Measurements from ENCODE around the gene LCE6A. TPM values are rescaled to one million over a fixed set of nuclear protein-coding genes. Genes with fewer than 3 reads are reported as not detected.
A peak's percentile ranks its signal among the peaks of the same experiment; 100 is the strongest.

LCE6A gene, protein sequence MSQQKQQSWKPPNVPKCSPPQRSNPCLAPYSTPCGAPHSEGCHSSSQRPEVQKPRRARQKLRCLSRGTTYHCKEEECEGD
- not detected for polyA plus RNA-seq (ENCODE audit: insufficient read depth in 1 of 5, insufficient read length in 5 of 5, low replicate concordance in 1 of 5)
- long read RNA-seq, donor 1: 0 reads
- long read RNA-seq, donor 2: 0 reads
- long read RNA-seq, donor 3: 0 reads
- long read RNA-seq, donor 4: 0 reads
- long read RNA-seq, donor 5: 0 reads
- long read RNA-seq, donor 6: 0 reads
- long read RNA-seq, donor 7: 0 reads
- long read RNA-seq, donor 8: 0 reads

DNA sequence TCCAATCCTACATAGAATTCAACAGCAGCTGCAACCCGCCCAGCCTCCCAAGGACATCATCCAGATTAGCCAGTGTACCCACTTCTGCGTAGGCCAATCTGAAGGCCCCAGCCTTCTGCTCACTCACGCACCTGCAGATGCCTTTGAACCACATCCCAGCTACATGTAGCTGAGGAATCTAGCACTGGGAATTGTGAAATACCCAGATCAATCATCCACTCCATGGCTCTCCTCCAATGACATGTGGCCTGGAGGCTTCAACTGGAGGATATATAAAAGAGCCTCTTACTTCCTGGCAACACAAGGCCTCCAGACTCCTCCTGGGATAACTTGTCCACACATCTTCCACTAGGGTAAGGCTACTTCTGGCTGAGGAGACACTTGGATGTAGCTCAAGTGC lies at the start of gene LCE6A:
Gene LCE6A (plus strand): TSS at position 301 of the 400 bp plus-strand sequence. CDS start 665 bp downstream, outside the sequence.
- DNase-seq: no peak

DNA sequence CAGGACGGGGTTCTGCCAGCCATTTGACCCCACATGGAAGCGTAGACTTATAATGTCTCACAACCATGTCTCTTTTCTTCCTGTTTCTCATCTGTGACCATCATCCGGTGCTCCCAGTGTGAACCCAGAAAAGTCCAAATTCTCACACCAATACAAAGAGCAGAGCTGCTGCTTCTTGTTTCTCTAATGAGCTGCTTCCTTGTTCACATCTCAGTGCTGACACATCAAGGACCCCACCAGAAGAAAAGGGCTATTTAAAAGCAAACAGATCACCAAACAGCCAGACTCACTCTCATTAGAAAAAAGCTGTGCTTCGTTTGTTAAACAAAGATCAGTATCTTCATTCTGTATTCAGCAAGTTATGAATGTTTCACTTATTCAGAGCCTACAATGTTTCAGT lies 47.0 kb upstream of the LCE6A start:
- no peak for DNase-seq

DNA sequence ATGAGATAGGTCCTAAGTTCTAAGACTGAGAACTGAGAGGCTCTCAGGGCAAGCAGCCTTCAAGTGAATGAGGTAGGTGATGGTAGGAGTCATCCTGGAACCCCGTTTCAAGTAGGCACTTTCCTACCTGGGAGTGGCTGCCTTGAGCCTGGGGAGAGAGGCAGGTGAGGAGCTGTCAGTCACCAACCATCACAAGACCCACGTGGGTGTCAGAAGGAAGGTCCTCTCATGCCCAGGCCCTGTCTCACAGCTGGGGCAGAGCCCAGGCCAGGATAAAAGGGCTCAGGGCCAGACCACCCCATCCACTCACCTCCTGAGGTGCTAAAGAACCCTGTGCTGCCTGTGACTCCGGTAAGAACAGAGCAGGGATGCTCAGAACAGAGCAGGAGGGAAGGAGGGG lies 46.2 kb upstream of the LCE6A start, which contains the start of gene LCE1D:
Gene LCE1D (plus strand): TSS at position 301 of the 400 bp plus-strand sequence. CDS start 1,074 bp downstream, outside the sequence.
- no peak for DNase-seq

DNA sequence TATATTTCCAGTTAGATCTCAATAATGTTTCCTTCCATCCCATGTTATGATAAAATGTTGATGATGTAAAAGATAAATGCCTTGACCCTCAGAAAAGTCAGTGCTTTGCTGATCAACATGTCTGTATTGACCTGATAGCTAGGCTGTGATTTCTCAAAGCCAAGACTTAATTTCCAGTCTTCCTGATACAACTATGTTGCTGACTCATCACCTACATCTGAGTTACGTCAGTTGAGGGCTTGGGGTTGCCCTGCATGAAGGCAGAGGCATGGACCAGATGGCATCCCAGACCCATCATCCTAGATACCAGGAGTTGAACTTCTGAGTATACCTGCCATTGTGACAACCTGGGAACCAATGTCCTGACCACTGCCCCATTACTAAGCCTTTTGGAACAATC lies 41.3 kb upstream of the LCE6A start:
- DNase-seq: no peak

DNA sequence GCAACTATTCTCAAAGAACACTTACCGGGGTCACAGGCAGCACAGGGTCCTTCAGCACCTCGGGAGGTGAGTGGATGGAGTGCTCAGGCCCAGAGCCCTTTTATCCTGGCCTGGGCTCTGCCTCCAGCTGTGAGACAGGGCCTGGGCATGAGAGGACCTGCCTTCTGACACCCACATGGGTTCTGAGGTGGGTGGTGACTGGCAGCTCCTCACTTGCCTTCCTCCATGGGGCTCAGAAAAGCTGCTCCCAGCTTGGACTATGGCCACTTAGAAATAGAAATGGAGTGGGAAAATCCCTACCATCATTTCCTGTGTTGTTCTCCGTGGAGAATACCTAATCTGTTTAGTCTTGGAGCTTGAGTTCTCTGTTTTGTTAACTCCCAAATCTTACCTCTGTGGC lies 36.1 kb upstream of the LCE6A start, which contains the start of gene LCE1C:
Gene LCE1C (minus strand): TSS at position 76 of the 400 bp plus-strand sequence. CDS start 1,173 bp downstream, outside the sequence.
- no peak for DNase-seq

DNA sequence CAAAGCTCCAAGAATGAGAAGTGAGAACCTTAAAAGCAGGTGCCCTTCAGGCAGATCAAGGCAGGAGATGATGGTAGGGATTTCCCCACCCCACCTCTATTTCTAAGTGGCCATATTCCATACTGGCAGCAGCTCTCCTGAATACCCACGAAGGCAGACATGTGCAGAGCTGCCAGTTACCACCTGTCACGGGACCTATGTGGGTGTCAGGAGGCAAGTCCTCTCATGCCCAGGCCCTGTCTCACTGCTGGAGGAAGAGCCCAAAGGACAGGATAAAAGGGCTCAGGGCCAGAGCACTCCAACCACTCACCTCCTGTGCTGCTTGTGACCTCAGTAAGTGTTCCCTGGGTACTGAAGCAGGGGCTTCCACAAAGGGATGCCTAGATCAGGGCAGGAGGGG lies 31.6 kb upstream of the LCE6A start:
- no peak for DNase-seq

DNA sequence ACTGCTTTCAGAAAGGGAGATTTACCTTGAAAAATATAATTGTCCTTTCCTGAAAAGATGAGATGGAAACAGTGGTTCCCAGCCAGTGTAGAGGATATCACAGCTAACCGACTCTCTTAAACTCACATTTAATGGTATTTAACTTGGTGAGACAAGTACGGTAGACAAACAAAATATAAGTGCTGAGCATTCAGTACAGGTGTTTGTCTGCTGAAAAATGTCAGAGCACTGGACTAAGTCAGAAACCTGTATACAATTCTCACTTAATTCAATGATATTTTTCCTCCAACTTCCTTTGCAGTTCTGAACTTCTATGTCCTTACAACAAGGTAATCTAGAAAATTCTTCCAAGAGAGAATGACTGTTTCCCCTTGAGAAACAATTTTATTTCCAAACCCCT lies 31.0 kb upstream of the LCE6A start, which contains the start of gene LCE1B:
Gene LCE1B (plus strand): TSS at position 301 of the 400 bp plus-strand sequence. CDS start 476 bp downstream, outside the sequence.
- no peak for DNase-seq

DNA sequence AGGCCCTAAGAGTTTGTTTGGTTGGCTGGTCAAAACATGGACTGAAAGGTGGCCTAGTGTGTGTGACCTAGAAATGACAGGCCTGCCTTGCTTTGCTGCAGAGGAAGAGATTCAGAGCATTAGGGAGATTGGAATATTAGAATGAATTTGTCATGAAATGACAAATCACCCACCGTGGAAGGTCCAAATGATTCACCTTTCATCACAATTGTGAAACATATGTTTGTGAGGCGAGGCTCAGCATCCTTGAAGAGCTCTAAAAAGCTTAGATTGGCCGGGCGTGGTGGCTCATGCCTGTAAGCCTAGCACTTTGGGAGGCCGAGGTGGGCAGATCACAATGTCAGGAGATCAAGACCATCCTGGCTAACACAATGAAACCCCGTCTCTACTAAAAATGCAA lies 25.3 kb upstream of the LCE6A start:
- DNase-seq: no peak

DNA sequence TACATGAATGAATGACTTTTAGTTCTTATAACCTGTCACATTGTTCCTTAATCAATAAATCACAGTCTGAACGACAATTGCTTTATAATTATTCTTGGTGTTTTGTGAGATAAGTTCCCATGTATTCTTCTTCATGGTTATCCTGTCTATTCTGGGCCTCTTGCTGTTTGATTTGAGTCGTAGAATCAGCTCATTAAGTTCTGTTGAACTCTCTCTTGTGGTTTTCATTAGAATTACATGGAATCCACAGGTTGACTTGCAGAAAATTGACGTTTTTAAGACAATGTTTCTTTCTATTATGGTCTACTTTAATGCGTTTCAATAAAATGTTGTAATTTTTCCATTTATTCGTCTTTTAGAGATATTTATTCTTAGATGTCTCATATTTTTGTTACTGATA lies 19.4 kb upstream of the LCE6A start:
- no peak for DNase-seq

DNA sequence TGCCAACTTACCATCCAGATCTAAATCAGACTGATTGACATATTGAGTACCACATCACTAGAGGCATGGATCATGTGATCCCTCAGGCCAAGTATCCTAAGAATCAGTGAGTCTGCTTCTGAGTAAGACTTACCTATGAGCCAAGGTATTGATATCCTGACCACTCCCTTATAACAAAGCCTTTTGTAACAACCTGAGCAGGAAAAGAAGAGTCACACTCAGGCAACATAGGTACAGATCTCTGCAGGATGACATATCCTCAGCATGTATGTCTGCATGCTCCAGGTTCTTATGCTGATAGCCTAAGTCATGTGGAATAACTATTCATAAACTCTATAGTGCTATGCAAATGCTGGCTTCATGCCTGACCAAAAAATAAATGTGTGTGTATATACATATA lies 17.7 kb upstream of the LCE6A start:
- no peak for DNase-seq

DNA sequence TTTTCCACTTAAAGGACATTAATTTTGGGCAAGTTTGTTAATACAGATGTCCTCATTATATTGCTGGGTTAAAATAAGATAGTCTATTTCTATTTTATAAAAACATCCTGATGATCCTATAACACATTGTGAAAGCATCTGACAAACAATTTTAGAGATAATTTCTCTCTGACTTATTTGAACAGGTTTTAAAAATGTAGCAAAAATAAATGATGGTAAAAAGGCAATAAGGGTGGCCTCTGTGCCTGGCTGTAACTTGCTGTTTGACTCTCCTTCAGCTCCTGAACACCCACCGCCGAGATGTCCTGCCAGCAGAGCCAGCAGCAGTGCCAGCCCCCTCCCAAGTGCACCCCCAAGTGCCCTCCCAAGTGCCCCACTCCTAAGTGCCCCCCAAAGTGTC lies 15.5 kb upstream of the LCE6A start, which contains the start of gene LCE1A:
Gene LCE1A (plus strand): TSS at position 301 of the 400 bp plus-strand sequence. CDS start 0 bp downstream, at position 301.
- no peak for DNase-seq

DNA sequence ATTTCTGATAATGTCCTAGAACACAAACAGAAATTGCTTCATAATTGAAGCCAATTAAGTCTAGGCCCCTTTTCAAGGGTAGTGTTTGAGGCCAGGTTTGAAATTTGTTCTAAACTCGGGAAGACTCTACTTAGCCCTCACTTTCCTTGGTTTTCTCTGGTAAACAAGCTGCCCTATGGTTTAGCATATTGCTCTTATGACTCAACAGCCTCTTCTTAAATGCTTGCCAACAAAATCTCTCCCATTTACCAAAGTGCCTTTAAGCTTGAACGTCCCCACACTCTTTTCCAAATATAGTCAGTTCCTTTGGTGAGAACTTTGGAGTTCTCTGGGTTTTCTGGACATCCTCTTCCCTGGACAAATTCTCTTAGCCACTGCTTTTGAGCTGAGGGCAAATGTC lies 5.8 kb upstream of the LCE6A start:
- no peak for DNase-seq

DNA sequence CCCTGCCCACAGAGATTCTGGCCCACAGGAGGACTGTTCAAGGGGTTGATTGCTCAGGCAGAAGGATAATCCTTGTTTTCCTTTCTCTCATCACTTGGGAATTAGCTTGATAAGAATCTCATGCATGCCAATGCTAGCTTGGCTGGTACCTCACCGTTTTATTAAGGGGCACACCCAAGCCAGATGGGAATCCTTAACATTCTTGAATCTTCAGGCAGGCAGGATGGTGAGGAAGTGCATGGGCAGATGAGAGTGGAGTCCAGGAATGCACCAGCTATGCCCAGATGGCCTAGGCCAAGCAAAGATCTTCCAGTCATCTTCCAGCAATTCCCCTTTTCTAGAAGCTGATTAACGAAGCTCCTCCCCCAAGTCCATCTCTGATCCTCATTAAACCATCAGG lies 13.0 kb downstream of the LCE6A start:
- no peak for DNase-seq

DNA sequence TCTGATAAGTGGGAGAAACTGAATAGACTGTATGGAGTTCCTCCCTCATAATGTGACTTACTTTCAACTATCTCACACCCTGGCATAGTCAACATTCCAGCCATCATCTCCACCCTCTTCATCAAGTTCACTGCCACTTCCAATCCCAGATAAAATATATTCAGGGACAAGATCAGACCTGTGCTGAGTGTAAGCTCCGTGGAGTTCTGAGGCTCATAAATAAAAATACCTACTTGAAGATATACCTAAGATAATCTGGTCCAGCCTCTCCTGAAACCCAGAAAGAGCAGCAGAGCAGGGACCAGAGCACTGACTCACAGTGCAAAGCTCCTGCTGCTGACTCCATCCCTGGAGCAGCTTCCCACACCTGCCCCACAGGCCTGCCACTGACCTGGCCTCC lies 15.4 kb downstream of the LCE6A start:
- no peak for DNase-seq

DNA sequence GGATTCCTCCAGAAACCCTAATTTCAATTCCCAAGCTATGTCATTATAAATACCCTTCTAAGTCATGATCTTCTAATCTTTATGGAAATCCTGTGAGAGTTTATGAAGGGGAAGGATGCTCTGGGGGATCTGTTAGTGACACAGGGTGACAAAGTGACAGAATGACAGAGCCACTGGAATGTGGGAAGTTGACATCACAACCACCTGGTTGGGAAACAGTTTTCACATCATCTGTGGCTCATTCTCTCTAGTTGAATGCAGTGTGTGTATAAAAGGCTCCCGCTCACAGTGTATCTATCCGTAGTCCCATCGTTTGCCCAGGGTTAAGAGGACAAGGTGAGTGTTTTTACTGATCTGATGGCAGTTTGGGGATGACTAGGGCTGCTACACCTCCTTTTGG lies 17.0 kb downstream of the LCE6A start, which contains the start of gene LCE7A:
Gene LCE7A (plus strand): TSS at position 301 of the 400 bp plus-strand sequence. CDS start 702 bp downstream, outside the sequence.
- DNase-seq: no peak

DNA sequence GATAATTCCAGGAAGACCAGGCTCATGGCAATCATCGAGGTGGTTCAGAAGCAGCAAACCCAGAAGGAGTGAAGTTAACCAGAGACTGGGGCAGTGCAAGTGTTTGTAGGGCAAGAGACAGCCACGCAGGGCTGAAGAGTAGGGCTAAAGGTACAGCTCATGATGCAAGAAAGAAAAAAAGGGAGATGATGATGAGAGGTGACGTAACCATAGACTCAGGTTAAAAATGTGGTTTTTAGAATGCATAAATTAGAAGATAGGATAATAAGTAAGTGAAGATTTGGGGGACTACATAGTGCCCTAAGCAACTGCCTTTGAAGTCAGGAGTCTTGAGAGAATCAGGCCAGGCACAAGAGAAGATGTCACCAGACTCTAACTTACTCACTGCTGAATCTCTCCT lies 17.5 kb downstream of the LCE6A start:
- DNase-seq: no peak

DNA sequence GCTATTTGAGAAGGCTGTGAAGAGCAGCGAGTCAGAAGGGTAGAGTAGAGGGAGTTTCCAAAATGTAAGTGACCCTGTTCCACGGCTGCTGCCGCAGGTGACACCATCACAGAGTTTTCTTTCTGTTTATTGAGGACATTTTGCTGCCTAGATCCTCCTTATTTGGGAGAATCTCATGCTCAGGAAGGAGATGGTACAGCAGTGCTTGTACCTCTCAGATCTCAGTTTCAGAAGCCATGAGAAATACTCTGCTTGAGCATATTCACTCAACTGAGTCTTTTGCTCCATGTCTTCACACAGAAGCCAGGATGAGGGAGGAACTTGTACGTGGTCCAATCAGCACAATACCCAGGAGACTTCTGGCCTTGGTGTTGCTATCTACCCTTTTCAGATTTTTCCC lies 18.7 kb downstream of the LCE6A start:
- no peak for DNase-seq

DNA sequence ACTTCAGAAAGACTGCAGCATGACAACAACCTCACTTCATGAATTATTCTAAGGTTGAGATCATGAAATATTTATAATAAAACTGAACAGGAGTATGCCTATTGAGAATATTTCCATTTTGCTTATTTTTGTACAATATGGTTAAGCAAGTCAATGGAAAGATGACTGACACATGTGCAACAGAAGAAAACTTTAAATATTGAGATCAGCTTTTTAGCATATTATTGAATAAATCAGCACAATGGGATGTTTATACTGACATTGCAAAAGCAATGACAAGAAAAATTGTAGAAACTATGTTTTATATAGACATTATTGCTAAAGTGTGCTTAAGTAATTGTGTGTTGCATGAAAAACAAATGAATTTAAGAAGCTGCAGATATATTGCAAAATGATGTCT lies 21.8 kb downstream of the LCE6A start:
- DNase-seq: no peak

DNA sequence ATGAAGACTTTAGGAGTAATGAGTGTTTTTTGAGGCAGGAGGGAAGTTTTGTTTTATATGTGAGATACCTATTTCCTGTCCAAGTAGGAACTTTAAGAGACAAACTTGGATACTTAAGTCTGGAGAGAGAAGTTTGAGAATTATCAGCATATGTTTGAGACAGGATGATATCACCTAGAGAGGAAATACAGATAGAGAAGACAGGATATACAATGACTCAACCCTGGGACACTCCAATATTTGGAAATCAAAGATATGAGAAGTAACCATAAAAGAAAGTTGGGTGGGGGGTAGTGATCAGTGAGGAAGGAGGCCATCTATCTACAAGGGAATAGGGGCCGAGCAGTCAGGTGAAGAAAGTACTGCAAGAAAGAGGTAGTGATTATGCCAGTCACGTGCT lies 23.7 kb downstream of the LCE6A start:
- no peak for DNase-seq

DNA sequence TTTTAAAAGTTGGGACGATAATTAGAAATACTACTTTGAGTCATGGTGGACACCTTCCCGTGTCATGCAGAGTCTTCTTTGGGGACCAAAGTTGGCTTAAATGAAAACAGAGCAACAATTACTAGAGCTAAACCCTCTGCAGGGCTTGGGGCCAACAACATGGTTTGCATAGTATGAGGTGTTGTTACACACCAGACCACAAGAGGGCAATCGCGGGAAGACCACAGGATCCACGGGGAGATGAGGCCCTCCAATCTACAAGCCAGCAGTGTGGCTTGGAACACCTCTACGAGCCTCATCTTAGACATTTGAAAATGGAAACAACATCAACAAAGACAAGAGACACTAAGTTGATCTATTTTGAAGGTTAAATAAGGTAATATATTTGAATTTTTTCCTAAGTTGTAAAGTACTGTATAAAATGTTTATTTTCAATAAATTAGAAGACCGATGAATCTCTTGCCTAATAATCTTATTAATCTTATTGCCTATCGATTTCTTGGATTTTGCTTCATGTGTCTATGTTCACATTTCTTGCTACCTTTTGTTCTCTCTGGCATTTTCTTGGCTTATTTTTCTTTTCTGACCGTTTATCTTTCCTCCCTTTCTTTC lies 27.3 kb downstream of the LCE6A start:
- peak; percentile 19 for DNase-seq

DNA sequence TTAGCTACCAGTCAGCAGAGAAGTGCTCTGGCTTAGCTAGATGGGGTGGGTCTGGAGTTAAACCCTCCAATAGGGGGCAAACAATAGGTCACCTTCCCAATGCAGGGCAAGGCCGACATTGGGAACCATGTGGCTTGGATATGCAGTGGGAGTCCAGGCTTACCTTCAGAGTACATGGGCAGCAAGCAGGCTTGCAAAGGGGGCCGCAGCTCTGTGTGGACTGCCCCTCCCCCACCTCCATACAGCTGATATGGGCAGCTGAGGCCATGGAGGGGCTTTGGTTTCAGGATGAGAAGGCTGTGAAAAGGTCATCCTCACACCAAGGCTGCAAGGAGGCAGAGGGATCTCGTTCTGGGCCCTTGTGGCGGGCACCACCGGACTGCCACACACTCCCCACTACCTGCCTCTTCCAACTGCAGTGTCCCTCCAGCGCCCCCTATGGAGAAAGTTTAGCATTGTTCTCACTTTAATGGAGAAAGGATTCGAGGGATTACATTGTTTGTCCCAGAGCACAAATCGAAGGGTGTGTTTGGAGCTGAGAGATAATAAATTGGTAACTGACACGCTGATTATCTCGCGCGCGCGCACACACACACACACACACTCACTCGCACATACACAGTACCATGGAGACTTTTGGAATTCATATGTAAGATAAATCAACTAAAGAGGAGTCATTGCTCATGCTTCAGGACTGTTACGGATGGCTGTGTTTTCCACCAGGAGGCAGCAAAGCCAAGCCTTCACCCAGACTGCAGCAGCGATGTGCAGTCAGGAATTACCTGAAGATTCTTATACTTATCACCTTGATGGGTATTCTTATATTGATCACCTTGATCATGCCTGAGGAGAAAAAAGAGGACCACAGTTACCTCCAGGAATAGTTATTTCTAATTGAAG lies 28.4 kb downstream of the LCE6A start:
- no peak for DNase-seq

DNA sequence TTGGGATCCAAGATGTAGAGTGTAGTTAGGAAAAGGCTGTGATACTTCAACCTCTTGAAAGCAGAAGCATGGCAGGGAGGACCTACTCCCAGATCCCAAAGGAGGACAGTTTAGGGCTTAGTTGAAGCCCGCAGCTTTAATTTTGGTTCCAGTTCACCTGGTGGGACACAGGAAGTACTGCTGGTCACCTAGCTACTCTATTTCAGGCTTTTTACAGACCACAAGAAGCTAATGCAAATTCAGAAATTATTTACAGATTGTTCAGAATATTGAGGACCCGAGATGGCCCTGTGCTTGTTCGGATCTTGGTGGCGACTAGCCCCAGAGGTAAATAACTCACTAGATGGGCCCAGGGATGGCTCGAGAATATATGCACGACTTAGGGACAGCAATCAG lies 29.1 kb downstream of the LCE6A start:
- no peak for DNase-seq
